Kidney (tissue), 14 donors: ENCODE results near the gene CCM2. TPM values are rescaled to one million over a fixed set of nuclear protein-coding genes. Genes with fewer than 3 reads are reported as not detected.

ENCODE experiments used
- DNase-seq, 5 donors: peaks; one replicate each; pipeline ENCODE4 v3.0.0-alpha.2; 2013 to 2020
- FAIRE-seq: peaks from 2 replicates; lab custom pipeline; 2012; peaks lifted over from hg19 to GRCh38; lab: Jason Lieb, UNC
- H3K27ac ChIP-seq, 2 donors: one replicate each; pipeline ENCODE4 v1.7.0; 2013; ENCODE audit warnings: low read depth in 2 of 2, low read length in 2 of 2, inconsistent platforms in 1 of 2
- H3K27me3 ChIP-seq: one replicate; pipeline ENCODE4 v1.7.1; 2013; ENCODE audit warnings: low read length, inconsistent platforms; ENCODE audit not compliant: control insufficient read depth, insufficient read depth
- H3K36me3 ChIP-seq, 3 donors: one replicate each; pipeline versions ENCODE4 v1.7.0 to v1.7.1; 2013; ENCODE audit warnings: low read length in 3 of 3, control low read depth in 1 of 3, inconsistent platforms in 1 of 3; ENCODE audit not compliant: insufficient read depth in 3 of 3, control insufficient read depth in 2 of 3
- H3K4me1 ChIP-seq, 3 donors: one replicate each; pipeline versions ENCODE4 v1.7.0 to v1.7.1; 2013; ENCODE audit warnings: low read length in 3 of 3, inconsistent platforms in 1 of 3, low read depth in 1 of 3; ENCODE audit not compliant: control insufficient read depth in 2 of 3, insufficient read depth in 2 of 3
- H3K4me3 ChIP-seq, 3 donors: one replicate each; pipeline versions ENCODE4 v1.7.0 to v1.8.1; 2013; ENCODE audit warnings: low read length in 3 of 3, control low read depth in 1 of 3, inconsistent platforms in 1 of 3
- H3K9ac ChIP-seq, 3 donors: one replicate each; pipeline versions ENCODE4 v1.7.0 to v1.7.1; 2013; ENCODE audit warnings: low read length in 3 of 3, control low read depth in 1 of 3, inconsistent platforms in 1 of 3
- H3K9me3 ChIP-seq, 3 donors: one replicate each; pipeline versions ENCODE4 v1.7.0 to v1.7.1; 2013; ENCODE audit warnings: low read length in 3 of 3, control low read depth in 1 of 3, inconsistent platforms in 1 of 3; ENCODE audit not compliant: control insufficient read depth in 2 of 3, insufficient read depth in 1 of 3
- intact Hi-C: fragments of 100-400 bp; cut with DNase I; formaldehyde crosslinking; loops from one replicate; pipeline ENCODE4 v1.11.1; 2022
- polyA plus RNA-seq: library from polyadenylated mRNA; stranded (reverse); fragments of 350-450 nt; fragmentation: Illumina TruSeq; extraction: RNeasy Lipid Tissue Mini Kit (QIAGEN cat#74804); gene quantifications from one replicate; pipeline ENCODE4 v1.2.3, GENCODE V29; 2014; ENCODE audit warnings: low read depth, low replicate concordance; ENCODE audit not compliant: insufficient read depth
- total RNA-seq: library from RNA; stranded (reverse); fragmentation: NEBNext Ultra II Directional; extraction: Animal tissue kit (Norgen Biotek cat#: 25700); gene quantifications from one replicate; pipeline ENCODE4 v1.2.1, GENCODE V29; 2021
- TF ChIP-seq, protein P1 (sequence below): IDR thresholded peaks from 3 replicates; pipeline ENCODE4 v1.5.1; 2012; ENCODE audit warnings: mild to moderate bottlenecking, moderate library complexity, borderline replicate concordance; ENCODE audit not compliant: insufficient read depth; ENCODE audit errors: extremely low read depth
- donor health status: control.
- donor health status: control.
- donor health status: control.
- donor health status: control.
- donor health status: control.
- donor health status: DM: yes; HTN: yes; CAD: no.
- donor health status: Normal renal cell carcinoma (clear cell type).

The CCM2 gene
- total and polyA plus RNA-seq, 2 donors from 2014 or later = 35.0 to 37.8 TPM

DNA sequence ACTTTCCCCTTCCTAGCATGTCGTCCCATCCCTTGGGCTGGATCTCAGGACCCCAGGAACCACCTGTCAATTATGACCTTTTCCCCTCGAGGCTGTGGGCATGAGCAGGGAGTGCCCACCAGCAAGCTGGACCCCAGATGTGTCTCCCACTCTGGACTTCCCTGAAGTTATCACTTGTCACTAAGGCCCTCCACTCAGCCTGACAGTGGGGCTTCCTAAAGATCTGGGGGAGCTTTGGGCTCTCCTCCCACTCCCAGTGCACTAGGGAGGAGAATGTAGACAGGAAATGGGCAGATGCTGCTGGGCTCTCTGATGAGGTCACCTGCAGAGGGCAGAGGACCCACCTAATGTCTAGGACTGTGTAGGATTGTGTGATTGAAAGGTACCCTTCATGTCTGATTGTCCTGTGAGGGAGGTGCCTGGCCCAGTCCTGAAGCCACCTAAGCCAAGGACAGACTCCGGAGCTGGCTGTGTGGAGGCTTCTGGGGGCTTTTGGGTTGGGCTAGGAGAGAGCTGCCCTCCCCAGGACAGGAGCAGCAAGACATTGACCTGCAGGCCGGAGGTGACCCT, 39.9 kb upstream of the CCM2 start:
- TF ChIP-seq, protein P1, sequence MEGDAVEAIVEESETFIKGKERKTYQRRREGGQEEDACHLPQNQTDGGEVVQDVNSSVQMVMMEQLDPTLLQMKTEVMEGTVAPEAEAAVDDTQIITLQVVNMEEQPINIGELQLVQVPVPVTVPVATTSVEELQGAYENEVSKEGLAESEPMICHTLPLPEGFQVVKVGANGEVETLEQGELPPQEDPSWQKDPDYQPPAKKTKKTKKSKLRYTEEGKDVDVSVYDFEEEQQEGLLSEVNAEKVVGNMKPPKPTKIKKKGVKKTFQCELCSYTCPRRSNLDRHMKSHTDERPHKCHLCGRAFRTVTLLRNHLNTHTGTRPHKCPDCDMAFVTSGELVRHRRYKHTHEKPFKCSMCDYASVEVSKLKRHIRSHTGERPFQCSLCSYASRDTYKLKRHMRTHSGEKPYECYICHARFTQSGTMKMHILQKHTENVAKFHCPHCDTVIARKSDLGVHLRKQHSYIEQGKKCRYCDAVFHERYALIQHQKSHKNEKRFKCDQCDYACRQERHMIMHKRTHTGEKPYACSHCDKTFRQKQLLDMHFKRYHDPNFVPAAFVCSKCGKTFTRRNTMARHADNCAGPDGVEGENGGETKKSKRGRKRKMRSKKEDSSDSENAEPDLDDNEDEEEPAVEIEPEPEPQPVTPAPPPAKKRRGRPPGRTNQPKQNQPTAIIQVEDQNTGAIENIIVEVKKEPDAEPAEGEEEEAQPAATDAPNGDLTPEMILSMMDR = no peak
- Histone ChIP-seq H3K36me3 (no peaks in the 10 kb centered on the region), H3K27me3 (no peaks in the 10 kb centered on the region), H3K9ac (no peak overlapping the region), H3K27ac (no peak overlapping the region), H3K9me3 (no peaks in the 10 kb centered on the region), H3K4me1 (peaks cover 0 to 4% (median 0%) of the 10 kb centered on the region in 3 donors), H3K4me3 (no peak overlapping the region)
- FAIRE-seq (no peak), DNase-seq (no peak)
- intact Hi-C loops = no loop called here

DNA sequence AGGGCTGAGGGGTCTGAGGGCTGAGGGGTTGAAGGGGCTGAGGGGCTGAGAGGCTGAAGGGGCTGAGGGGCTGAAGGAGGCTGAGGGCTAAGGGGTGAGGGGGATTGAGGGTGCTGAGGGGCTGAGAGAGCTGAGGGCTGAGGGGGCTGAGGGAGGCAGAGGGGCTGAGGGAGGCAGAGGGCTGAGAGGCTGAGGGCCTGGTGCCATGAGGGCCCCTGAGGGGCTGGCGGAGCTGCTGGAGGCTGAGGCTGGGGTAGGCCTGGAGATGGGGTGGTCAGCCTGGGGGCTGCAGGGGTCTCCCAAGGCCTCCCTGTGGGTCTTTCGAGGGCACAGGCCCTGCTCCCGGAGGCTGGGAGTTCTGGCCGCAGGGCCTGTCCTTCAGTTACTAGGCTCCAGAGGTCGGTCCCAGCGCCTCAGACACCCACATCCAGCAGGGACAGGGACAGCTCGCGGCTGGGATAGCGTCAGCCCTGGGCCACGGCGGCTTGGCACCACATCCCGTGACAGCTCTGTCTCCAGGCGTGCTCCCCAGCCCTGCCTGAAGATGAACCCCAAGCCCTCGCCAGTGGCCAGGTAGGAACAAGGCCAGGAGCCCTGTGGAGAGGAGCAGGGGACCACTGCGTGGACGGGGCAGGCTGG, 38.0 kb upstream of the CCM2 start:
- no peak overlapping the region for H3K9ac ChIP-seq
- no peak for FAIRE-seq
- H3K9me3 ChIP-seq = no peaks in the 10 kb centered on the region
- no peaks in the 10 kb centered on the region for H3K36me3 ChIP-seq
- intact Hi-C loops = no loop called here
- H3K4me1 ChIP-seq = peaks cover 0 to 4% (median 0%) of the 10 kb centered on the region in 3 donors
- no peak for DNase-seq
- no peak overlapping the region for H3K27ac ChIP-seq
- TF ChIP-seq, protein P1 = no peak
- H3K4me3 ChIP-seq = peak overlapping the region in 1 of 3 donors; percentile 25
- no peaks in the 10 kb centered on the region for H3K27me3 ChIP-seq

DNA sequence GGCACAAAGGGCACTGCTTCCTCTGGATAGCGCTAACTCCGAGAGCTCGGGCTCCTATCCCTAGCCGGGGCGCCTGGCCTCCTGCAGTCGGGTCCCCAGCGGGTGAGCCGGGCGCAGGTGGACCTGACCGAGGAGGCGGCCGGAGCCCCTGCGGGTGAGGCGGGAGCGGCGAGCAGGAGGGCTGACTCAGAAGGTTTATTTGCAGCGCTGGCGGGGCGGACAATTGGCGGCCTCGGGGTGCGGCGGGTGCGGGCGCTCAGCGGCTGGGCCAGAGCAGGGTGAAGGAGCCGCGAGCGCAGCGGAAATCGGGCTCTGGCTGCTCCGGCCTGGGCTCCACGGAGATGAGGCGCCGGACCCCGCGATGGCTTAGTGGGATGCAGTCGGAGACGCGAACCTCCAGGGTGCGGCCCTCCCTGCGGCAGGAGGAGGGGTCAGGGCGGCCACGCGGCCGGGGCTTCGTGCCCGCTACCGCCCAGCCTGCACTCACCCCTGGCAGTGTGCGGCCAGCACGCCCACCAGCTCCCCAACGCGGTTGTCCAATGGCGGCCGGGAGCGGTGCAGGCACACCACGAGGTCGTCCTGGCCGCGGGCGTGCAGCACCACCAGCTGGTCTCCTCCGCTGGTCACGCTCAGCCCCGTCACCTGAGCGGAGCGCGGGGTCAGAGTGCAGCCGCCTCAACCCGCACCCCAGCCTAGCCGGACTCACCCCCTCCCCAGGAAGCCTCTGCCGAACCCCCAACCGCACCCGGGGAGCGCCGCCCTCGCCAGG, 37.3 kb upstream of the CCM2 start:
- H3K4me3 ChIP-seq = peak overlapping the region in 1 of 3 donors; percentile 25

More for the DNA sequence above, 37.3 kb upstream of the CCM2 start:
- FAIRE-seq (no peak), DNase-seq (peak in 4 of 5 donors; percentile 64 to 80 (median 75))
- intact Hi-C loops = no loop called here
- Histone ChIP-seq H3K27me3 (no peaks in the 10 kb centered on the region), H3K4me1 (peaks cover 0 to 4% (median 0%) of the 10 kb centered on the region in 3 donors), H3K27ac (no peak overlapping the region), H3K9ac (no peak overlapping the region), H3K9me3 (no peaks in the 10 kb centered on the region), H3K36me3 (no peaks in the 10 kb centered on the region)
- TF ChIP-seq, protein P1 = peak; percentile 15
